ENCODE measurements around the gene NDST3.

Gene NDST3

GRCh38 chr4:118271788-118272187 is 237.5 kb downstream of the NDST3 start:
- Histone ChIP-seq H3K27ac (ENCODE audit: low read length) (no peak overlapping the region), H3K27me3 (ENCODE audit: control insufficient read depth in 1 of 2, insufficient read depth in 2 of 2, low read length in 2 of 2) (peaks cover 2 to 4% of the 10 kb centered on the region in 2 donors), H3K4me3 (ENCODE audit: low read length in 2 of 2) (no peak overlapping the region), H3K9ac (ENCODE audit: low read length in 2 of 2) (no peak overlapping the region), H3K9me3 (ENCODE audit: control insufficient read depth in 2 of 2, low read length in 2 of 2) (no peaks in the 10 kb centered on the region), H3K4me1 (ENCODE audit: control insufficient read depth, insufficient read depth, low read length) (no peaks in the 10 kb centered on the region), H3K36me3 (ENCODE audit: control insufficient read depth in 2 of 2, insufficient read depth in 2 of 2, low read length in 2 of 2) (no peaks in the 10 kb centered on the region)

- H3K9ac ChIP-seq (ENCODE audit: low read length in 2 of 2), result no peak overlapping the region
- H3K27me3 ChIP-seq (ENCODE audit: control insufficient read depth in 1 of 2, insufficient read depth in 2 of 2, low read length in 2 of 2), result peaks cover 2 to 4% of the 10 kb centered on the region in 2 donors
- no peaks in the 10 kb centered on the region for H3K36me3 ChIP-seq (ENCODE audit: control insufficient read depth in 2 of 2, insufficient read depth in 2 of 2, low read length in 2 of 2)
- H3K9me3 ChIP-seq (ENCODE audit: control insufficient read depth in 2 of 2, low read length in 2 of 2), result no peaks in the 10 kb centered on the region
- H3K27ac ChIP-seq (ENCODE audit: low read length), result no peak overlapping the region
- no peak overlapping the region for H3K4me3 ChIP-seq (ENCODE audit: low read length in 2 of 2)
- H3K4me1 ChIP-seq (ENCODE audit: control insufficient read depth, insufficient read depth, low read length), result no peaks in the 10 kb centered on the region
These were observed 239.4 kb downstream of the NDST3 start for GRCh38 chr4:118273642-118274041.

GRCh38 chr4:118276580-118276979 is 242.3 kb downstream of the NDST3 start:
- H3K9ac ChIP-seq (ENCODE audit: low read length in 2 of 2), result no peak overlapping the region
- H3K27ac ChIP-seq (ENCODE audit: low read length), result no peak overlapping the region
- no peaks in the 10 kb centered on the region for H3K9me3 ChIP-seq (ENCODE audit: control insufficient read depth in 2 of 2, low read length in 2 of 2)
- peaks cover 2 to 4% of the 10 kb centered on the region in 2 donors for H3K27me3 ChIP-seq (ENCODE audit: control insufficient read depth in 1 of 2, insufficient read depth in 2 of 2, low read length in 2 of 2)
- H3K4me3 ChIP-seq (ENCODE audit: low read length in 2 of 2), result no peak overlapping the region
- peaks cover 6% of the 10 kb centered on the region for H3K4me1 ChIP-seq (ENCODE audit: control insufficient read depth, insufficient read depth, low read length)
- no peaks in the 10 kb centered on the region for H3K36me3 ChIP-seq (ENCODE audit: control insufficient read depth in 2 of 2, insufficient read depth in 2 of 2, low read length in 2 of 2)

GRCh38 chr4:118277243-118277642 is 243.0 kb downstream of the NDST3 start:
- Histone ChIP-seq H3K9me3 (ENCODE audit: control insufficient read depth in 2 of 2, low read length in 2 of 2) (no peaks in the 10 kb centered on the region), H3K4me1 (ENCODE audit: control insufficient read depth, insufficient read depth, low read length) (peaks cover 6% of the 10 kb centered on the region), H3K27ac (ENCODE audit: low read length) (no peak overlapping the region), H3K4me3 (ENCODE audit: low read length in 2 of 2) (no peak overlapping the region), H3K9ac (ENCODE audit: low read length in 2 of 2) (no peak overlapping the region), H3K27me3 (ENCODE audit: control insufficient read depth in 1 of 2, insufficient read depth in 2 of 2, low read length in 2 of 2) (peaks cover 2 to 4% of the 10 kb centered on the region in 2 donors), H3K36me3 (ENCODE audit: control insufficient read depth in 2 of 2, insufficient read depth in 2 of 2, low read length in 2 of 2) (no peaks in the 10 kb centered on the region)

DNA sequence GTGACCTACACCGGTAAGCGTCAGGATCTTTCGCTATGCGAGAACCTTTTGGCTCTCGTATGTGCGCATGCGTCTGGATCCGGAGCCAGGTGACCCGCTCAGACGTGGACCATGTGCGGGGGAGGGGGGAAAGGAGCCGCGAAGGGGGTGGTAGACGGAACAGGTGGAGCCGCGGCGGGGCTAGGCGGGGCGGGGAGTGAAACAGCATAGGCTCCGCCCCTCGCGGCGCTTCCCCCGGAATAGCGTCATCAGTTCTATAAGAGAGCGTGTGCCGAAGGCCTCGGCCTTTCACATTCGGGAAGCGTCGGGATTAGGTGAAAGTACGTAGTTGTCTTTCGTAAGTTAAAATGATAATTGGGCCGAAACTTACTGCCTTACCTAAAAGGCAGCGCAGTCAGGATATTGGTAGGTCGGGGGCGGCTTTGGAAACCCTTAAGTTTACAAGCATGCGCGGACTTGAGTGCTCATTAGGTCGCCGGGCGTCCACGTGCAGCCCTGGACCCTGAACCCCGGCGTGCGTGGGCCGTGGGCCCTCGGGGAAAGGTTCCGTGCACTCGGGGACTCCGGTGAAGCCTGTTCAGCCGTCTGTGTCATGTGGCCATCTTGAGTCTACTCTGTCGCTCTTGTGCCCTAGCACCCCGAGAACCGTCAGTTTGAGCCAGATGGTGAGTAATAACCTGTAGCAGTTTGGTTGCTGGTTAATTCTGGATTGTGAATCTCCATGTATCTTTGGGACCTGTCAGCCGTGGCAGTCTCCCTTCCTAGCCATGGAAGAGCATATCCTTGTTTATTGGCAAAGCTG is 244.4 kb downstream of the NDST3 start:
- H3K27ac ChIP-seq (ENCODE audit: low read length), result peak overlapping the region; percentile 90
- peak overlapping the region; percentile 57 to 86 for H3K4me3 ChIP-seq (ENCODE audit: low read length in 2 of 2)
- H3K9ac ChIP-seq (ENCODE audit: low read length in 2 of 2), result peak overlapping the region; percentile 89 to 97
- H3K27me3 ChIP-seq (ENCODE audit: control insufficient read depth in 1 of 2, insufficient read depth in 2 of 2, low read length in 2 of 2), result peaks cover 0 to 3% of the 10 kb centered on the region in 2 donors
- no peaks in the 10 kb centered on the region for H3K36me3 ChIP-seq (ENCODE audit: control insufficient read depth in 2 of 2, insufficient read depth in 2 of 2, low read length in 2 of 2)
- peaks cover 6% of the 10 kb centered on the region for H3K4me1 ChIP-seq (ENCODE audit: control insufficient read depth, insufficient read depth, low read length)
- no peaks in the 10 kb centered on the region for H3K9me3 ChIP-seq (ENCODE audit: control insufficient read depth in 2 of 2, low read length in 2 of 2)

- Histone ChIP-seq H3K9me3 (ENCODE audit: control insufficient read depth in 2 of 2, low read length in 2 of 2) (no peaks in the 10 kb centered on the region), H3K36me3 (ENCODE audit: control insufficient read depth in 2 of 2, insufficient read depth in 2 of 2, low read length in 2 of 2) (no peaks in the 10 kb centered on the region), H3K27me3 (ENCODE audit: control insufficient read depth in 1 of 2, insufficient read depth in 2 of 2, low read length in 2 of 2) (no peaks in the 10 kb centered on the region), H3K4me1 (ENCODE audit: control insufficient read depth, insufficient read depth, low read length) (peaks cover 6% of the 10 kb centered on the region), H3K9ac (ENCODE audit: low read length in 2 of 2) (peak overlapping the region; percentile 89 to 97), H3K27ac (ENCODE audit: low read length) (peak overlapping the region; percentile 90), H3K4me3 (ENCODE audit: low read length in 2 of 2) (peak overlapping the region; percentile 57 to 86)
These were observed 245.0 kb downstream of the NDST3 start for GRCh38 chr4:118279328-118279727.

- H3K9me3 ChIP-seq (ENCODE audit: control insufficient read depth in 2 of 2, low read length in 2 of 2), result no peaks in the 10 kb centered on the region
- H3K27ac ChIP-seq (ENCODE audit: low read length), result no peak overlapping the region
- H3K4me3 ChIP-seq (ENCODE audit: low read length in 2 of 2), result peak overlapping the region; percentile 57 to 86
- H3K27me3 ChIP-seq (ENCODE audit: control insufficient read depth in 1 of 2, insufficient read depth in 2 of 2, low read length in 2 of 2), result no peaks in the 10 kb centered on the region
- H3K36me3 ChIP-seq (ENCODE audit: control insufficient read depth in 2 of 2, insufficient read depth in 2 of 2, low read length in 2 of 2), result no peaks in the 10 kb centered on the region
- H3K4me1 ChIP-seq (ENCODE audit: control insufficient read depth, insufficient read depth, low read length), result peaks cover 6% of the 10 kb centered on the region
- H3K9ac ChIP-seq (ENCODE audit: low read length in 2 of 2), result peak overlapping the region in 1 of 2 donors; percentile 97
These were observed 245.7 kb downstream of the NDST3 start for GRCh38 chr4:118279920-118280432.

- Histone ChIP-seq H3K36me3 (ENCODE audit: control insufficient read depth in 2 of 2, insufficient read depth in 2 of 2, low read length in 2 of 2) (no peaks in the 10 kb centered on the region), H3K9me3 (ENCODE audit: control insufficient read depth in 2 of 2, low read length in 2 of 2) (no peaks in the 10 kb centered on the region), H3K4me3 (ENCODE audit: low read length in 2 of 2) (no peak overlapping the region), H3K27me3 (ENCODE audit: control insufficient read depth in 1 of 2, insufficient read depth in 2 of 2, low read length in 2 of 2) (no peaks in the 10 kb centered on the region), H3K4me1 (ENCODE audit: control insufficient read depth, insufficient read depth, low read length) (peaks cover 6% of the 10 kb centered on the region), H3K9ac (ENCODE audit: low read length in 2 of 2) (no peak overlapping the region), H3K27ac (ENCODE audit: low read length) (no peak overlapping the region)
These were observed 246.4 kb downstream of the NDST3 start for GRCh38 chr4:118280501-118281218.

GRCh38 chr4:118281611-118282442 is 247.5 kb downstream of the NDST3 start:
- Histone ChIP-seq H3K27ac (ENCODE audit: low read length) (no peak overlapping the region), H3K4me1 (ENCODE audit: control insufficient read depth, insufficient read depth, low read length) (peaks cover 6% of the 10 kb centered on the region), H3K9ac (ENCODE audit: low read length in 2 of 2) (peak overlapping the region in 1 of 2 donors; percentile 6), H3K27me3 (ENCODE audit: control insufficient read depth in 1 of 2, insufficient read depth in 2 of 2, low read length in 2 of 2) (no peaks in the 10 kb centered on the region), H3K9me3 (ENCODE audit: control insufficient read depth in 2 of 2, low read length in 2 of 2) (no peaks in the 10 kb centered on the region), H3K4me3 (ENCODE audit: low read length in 2 of 2) (no peak overlapping the region), H3K36me3 (ENCODE audit: control insufficient read depth in 2 of 2, insufficient read depth in 2 of 2, low read length in 2 of 2) (no peaks in the 10 kb centered on the region)

DNA sequence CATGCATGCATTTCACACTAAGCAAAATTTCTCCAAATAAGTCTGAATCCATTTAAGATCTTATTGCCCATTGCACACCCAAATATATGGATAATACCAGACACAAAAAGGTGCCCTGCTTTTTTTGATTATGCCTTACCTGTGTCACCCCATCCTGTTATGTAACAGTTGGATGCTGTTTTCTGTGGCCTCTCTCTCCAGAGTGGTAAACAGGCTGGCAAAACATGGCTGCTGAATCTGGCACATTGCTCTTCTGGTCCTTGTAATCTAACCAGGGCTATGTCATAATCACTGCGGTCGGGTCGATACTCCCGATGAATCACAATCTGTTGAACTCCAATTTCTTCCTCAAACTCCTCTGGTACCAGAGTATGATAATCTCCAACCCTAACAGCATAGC is 248.4 kb downstream of the NDST3 start:
- Histone ChIP-seq H3K27ac (ENCODE audit: low read length) (no peak overlapping the region), H3K27me3 (ENCODE audit: control insufficient read depth in 1 of 2, insufficient read depth in 2 of 2, low read length in 2 of 2) (no peaks in the 10 kb centered on the region), H3K9me3 (ENCODE audit: control insufficient read depth in 2 of 2, low read length in 2 of 2) (no peaks in the 10 kb centered on the region), H3K36me3 (ENCODE audit: control insufficient read depth in 2 of 2, insufficient read depth in 2 of 2, low read length in 2 of 2) (no peaks in the 10 kb centered on the region), H3K9ac (ENCODE audit: low read length in 2 of 2) (no peak overlapping the region), H3K4me3 (ENCODE audit: low read length in 2 of 2) (no peak overlapping the region), H3K4me1 (ENCODE audit: control insufficient read depth, insufficient read depth, low read length) (peaks cover 6% of the 10 kb centered on the region)

All from stomach smooth muscle (tissue), 2 donors.